ENCODE results near the gene PWP2.

DNA sequence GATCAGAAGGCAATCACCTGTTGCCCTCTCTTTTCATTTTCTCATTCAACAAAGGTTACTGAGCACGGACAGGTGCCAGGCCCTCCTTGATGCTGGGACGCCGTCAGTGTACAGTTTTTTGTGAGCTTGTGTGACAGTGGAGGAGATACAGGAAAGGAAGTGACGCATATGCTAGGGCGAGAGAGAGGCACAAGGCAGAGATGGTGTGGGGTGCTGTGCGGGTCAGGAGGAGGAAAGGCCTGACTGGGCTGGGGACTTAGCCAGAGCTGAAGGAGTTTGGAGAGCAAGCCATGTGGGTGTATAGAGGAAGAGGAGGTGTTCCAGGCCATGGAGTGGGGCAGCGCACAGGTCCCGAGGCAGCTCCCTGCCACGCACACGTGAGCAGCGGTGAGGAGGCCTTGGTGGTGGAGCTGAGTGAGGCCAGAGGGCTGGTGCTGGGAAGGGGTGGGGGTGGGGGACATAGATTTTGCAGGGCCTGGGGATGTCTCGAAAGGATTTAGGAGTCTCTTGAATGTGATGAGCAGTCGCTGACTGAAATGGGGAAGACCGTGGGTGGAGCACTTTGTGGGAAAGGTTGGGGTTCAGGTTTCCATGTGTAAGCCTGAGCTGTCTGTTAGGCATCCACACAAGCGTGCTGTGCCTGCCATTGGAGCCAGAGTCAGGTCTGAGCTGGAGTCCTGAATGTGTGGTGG is 49.1 kb upstream of the PWP2 start:
- TF ChIP-seq, protein P1, sequence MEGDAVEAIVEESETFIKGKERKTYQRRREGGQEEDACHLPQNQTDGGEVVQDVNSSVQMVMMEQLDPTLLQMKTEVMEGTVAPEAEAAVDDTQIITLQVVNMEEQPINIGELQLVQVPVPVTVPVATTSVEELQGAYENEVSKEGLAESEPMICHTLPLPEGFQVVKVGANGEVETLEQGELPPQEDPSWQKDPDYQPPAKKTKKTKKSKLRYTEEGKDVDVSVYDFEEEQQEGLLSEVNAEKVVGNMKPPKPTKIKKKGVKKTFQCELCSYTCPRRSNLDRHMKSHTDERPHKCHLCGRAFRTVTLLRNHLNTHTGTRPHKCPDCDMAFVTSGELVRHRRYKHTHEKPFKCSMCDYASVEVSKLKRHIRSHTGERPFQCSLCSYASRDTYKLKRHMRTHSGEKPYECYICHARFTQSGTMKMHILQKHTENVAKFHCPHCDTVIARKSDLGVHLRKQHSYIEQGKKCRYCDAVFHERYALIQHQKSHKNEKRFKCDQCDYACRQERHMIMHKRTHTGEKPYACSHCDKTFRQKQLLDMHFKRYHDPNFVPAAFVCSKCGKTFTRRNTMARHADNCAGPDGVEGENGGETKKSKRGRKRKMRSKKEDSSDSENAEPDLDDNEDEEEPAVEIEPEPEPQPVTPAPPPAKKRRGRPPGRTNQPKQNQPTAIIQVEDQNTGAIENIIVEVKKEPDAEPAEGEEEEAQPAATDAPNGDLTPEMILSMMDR (IDR thresholded peaks at IDR 0.05): no peak
- no peak for TF ChIP-seq POLR2A (IDR thresholded peaks at IDR 0.05)
- no peak for TF ChIP-seq POLR2AphosphoS5 (IDR thresholded peaks at IDR 0.05)
